IMR-90 (cell line): Measurements from ENCODE around the gene RASSF5. TPM values are rescaled to one million over a fixed set of nuclear protein-coding genes. Genes with fewer than 3 reads are reported as not detected.

Experiments
- ATAC-seq: fragments of 200-7000 bp; cut with Tn5 transposase; 2 replicates; pipeline ENCODE4 v1.9.1; 2020; ENCODE audit warnings: low read depth, mild to moderate bottlenecking, moderate library complexity
- BruUV-seq: library from RNA; stranded (reverse); fragments of 400-500 nt; replicated peaks from 2 replicates; lab custom pipeline; 2021; lab: Mats Ljungman, UMichigan
- CTCF ChIA-PET: fragments of 300-600 bp; formaldehyde crosslinking; extraction: SDS; loops from one replicate; lab custom pipeline; 2021; ENCODE audit warnings: antibody characterized with exemption; lab: Yijun Ruan, JAX
- POLR2A ChIA-PET: fragments of 300-600 bp; sonication (Branson Sonifier 250); formaldehyde crosslinking; loops from one replicate; lab custom pipeline; 2022; ENCODE audit warnings: antibody characterized with exemption; ENCODE audit not compliant: unreplicated experiment; lab: Charles Lee
- DNase-seq: peaks from one replicate; pipeline ENCODE4 v3.0.0; 2013
- H2AFZ ChIP-seq: replicated peaks from 2 replicates; pipeline ENCODE3; 2013; ENCODE audit warnings: low read length, mild to moderate bottlenecking; ENCODE audit not compliant: poor library complexity
- H2AK5ac ChIP-seq: 2 replicates; pipeline ENCODE4 v1.6.1; 2013; ENCODE audit warnings: low read depth, low read length, inconsistent platforms
- H2AK9ac ChIP-seq: replicated peaks from 2 replicates; pipeline ENCODE3; 2013; ENCODE audit warnings: mild to moderate bottlenecking, low read depth, low read length, moderate library complexity; ENCODE audit not compliant: poor library complexity
- H2BK120ac ChIP-seq: 2 replicates; pipeline ENCODE4 v1.6.1; 2013; ENCODE audit warnings: low read depth, low read length, inconsistent platforms
- H2BK15ac ChIP-seq: 3 replicates; pipeline ENCODE4 v1.6.1; 2013; ENCODE audit warnings: low read depth, low read length, inconsistent platforms
- H2BK20ac ChIP-seq: 2 replicates; pipeline ENCODE4 v1.6.1; 2013; ENCODE audit warnings: low read depth, mild to moderate bottlenecking, inconsistent platforms, low read length, moderate library complexity
- H2BK5ac ChIP-seq: 2 replicates; pipeline ENCODE4 v1.6.1; 2013; ENCODE audit warnings: mild to moderate bottlenecking, low read depth, low read length, inconsistent platforms; ENCODE audit not compliant: poor library complexity, severe bottlenecking
- H3K14ac ChIP-seq: replicated peaks from 2 replicates; pipeline ENCODE4 v1.6.1; 2013; ENCODE audit warnings: low read depth, low read length, inconsistent platforms
- H3K18ac ChIP-seq: 2 replicates; pipeline ENCODE4 v1.6.1; 2013; ENCODE audit warnings: low read depth, low read length, control low read depth
- H3K23ac ChIP-seq: 2 replicates; pipeline ENCODE4 v1.6.1; 2013; ENCODE audit warnings: low read depth, low read length, inconsistent platforms
- H3K27ac ChIP-seq: 2 replicates; pipeline ENCODE4 v1.5.1; 2013; ENCODE audit warnings: mild to moderate bottlenecking, control low read depth, low read length; ENCODE audit not compliant: insufficient read depth
- H3K27me3 ChIP-seq: 2 replicates; pipeline ENCODE4 v1.6.1; 2013; ENCODE audit warnings: low read length; ENCODE audit not compliant: control insufficient read depth, insufficient read depth
- H3K36me3 ChIP-seq: 2 replicates; pipeline ENCODE4 v1.6.1; 2013; ENCODE audit warnings: low read length, mixed read lengths; ENCODE audit not compliant: control insufficient read depth, insufficient read depth
- H3K4ac ChIP-seq: 2 replicates; pipeline ENCODE4 v1.6.1; 2013; ENCODE audit warnings: low read depth, low read length, inconsistent platforms
- H3K4me1 ChIP-seq: 2 replicates; pipeline ENCODE4 v1.6.1; 2013; ENCODE audit warnings: low read length, mixed read lengths; ENCODE audit not compliant: control insufficient read depth, insufficient read depth
- H3K4me2 ChIP-seq: 2 replicates; pipeline ENCODE4 v1.6.1; 2013; ENCODE audit warnings: low read depth, mild to moderate bottlenecking, control low read depth, low read length, moderate library complexity
- H3K4me3 ChIP-seq: 2 replicates; pipeline ENCODE4 v1.5.1; 2013; ENCODE audit warnings: low read depth, mild to moderate bottlenecking, control low read depth, low read length, moderate library complexity; ENCODE audit not compliant: insufficient read depth
- H3K56ac ChIP-seq: 2 replicates; pipeline ENCODE4 v1.6.1; 2013; ENCODE audit warnings: low read length, inconsistent platforms; ENCODE audit not compliant: insufficient read depth; ENCODE audit errors: extremely low read depth
- H3K79me1 ChIP-seq, 2 experiments: 2 replicates each; pipeline ENCODE4 v1.6.1; 2013; ENCODE audit warnings: low read length in 2 of 2, inconsistent platforms in 1 of 2, low read depth in 1 of 2
- H3K9ac ChIP-seq: 2 replicates; pipeline ENCODE4 v1.6.1; 2013; ENCODE audit warnings: low read depth, low read length, control low read depth
- H3K9me1 ChIP-seq: 2 replicates; pipeline ENCODE4 v1.6.1; 2013; ENCODE audit warnings: low read length, inconsistent platforms; ENCODE audit not compliant: insufficient read depth
- H3K9me3 ChIP-seq: 2 replicates; pipeline ENCODE4 v1.6.1; 2013; ENCODE audit warnings: low read length; ENCODE audit not compliant: control insufficient read depth, insufficient read depth
- H4K20me1 ChIP-seq: 2 replicates; pipeline ENCODE4 v1.6.1; 2013; ENCODE audit warnings: low read length, inconsistent platforms; ENCODE audit not compliant: insufficient read depth
- H4K5ac ChIP-seq: 2 replicates; pipeline ENCODE4 v1.6.1; 2013; ENCODE audit warnings: mild to moderate bottlenecking, low read depth, low read length, control low read depth
- H4K8ac ChIP-seq, 2 experiments: 2 replicates each; pipeline ENCODE4 v1.6.1; 2013; ENCODE audit warnings: low read depth in 2 of 2, low read length in 2 of 2, control low read depth in 1 of 2, inconsistent platforms in 1 of 2
- H4K91ac ChIP-seq: 2 replicates; pipeline ENCODE4 v1.6.1; 2013; ENCODE audit warnings: low read depth, low read length, inconsistent platforms; ENCODE audit not compliant: insufficient read depth
- CEBPB ChIP-seq: IDR thresholded peaks from 2 replicates; pipeline ENCODE4 v1.6.1; 2012; ENCODE audit warnings: low read depth, low read length, improper control_type of control experiment
- CHD1 ChIP-seq: IDR thresholded peaks from 2 replicates; pipeline ENCODE4 v1.6.1; 2012; ENCODE audit warnings: low read depth, low read length, improper control_type of control experiment
- CTCF ChIP-seq: conservative IDR thresholded peaks from 2 replicates; pipeline ENCODE4 v1.5.1; 2012; ENCODE audit warnings: mild to moderate bottlenecking, low read depth, low read length, improper control_type of control experiment
- ELK1 ChIP-seq: fragments of 150-350 bp; IDR thresholded peaks from 2 replicates; pipeline ENCODE4 v1.6.1; 2016; ENCODE audit warnings: low read depth, mild to moderate bottlenecking, low read length, moderate library complexity, borderline replicate concordance
- FOS ChIP-seq: fragments of 150-350 bp; IDR thresholded peaks from 2 replicates; pipeline ENCODE4 v1.6.1; 2016; ENCODE audit warnings: low read depth, low read length
- MAFK ChIP-seq: IDR thresholded peaks from 2 replicates; pipeline ENCODE4 v1.6.1; 2012; ENCODE audit warnings: low read depth, low read length, improper control_type of control experiment
- MAZ ChIP-seq: IDR thresholded peaks from 2 replicates; pipeline ENCODE4 v1.6.1; 2012; ENCODE audit warnings: low read depth, mild to moderate bottlenecking, low read length, improper control_type of control experiment, moderate library complexity, borderline replicate concordance
- MXI1 ChIP-seq: IDR thresholded peaks from 2 replicates; pipeline ENCODE4 v1.6.1; 2012; ENCODE audit warnings: low read depth, mild to moderate bottlenecking, low read length, moderate library complexity, borderline replicate concordance
- NFE2L2 ChIP-seq: fragments of 150-350 bp; IDR thresholded peaks from 2 replicates; pipeline ENCODE4 v1.6.1; 2016; ENCODE audit warnings: low read depth, mild to moderate bottlenecking, low read length
- POLR2A ChIP-seq: IDR thresholded peaks from 2 replicates; pipeline ENCODE4 v1.6.1; 2012; ENCODE audit warnings: mild to moderate bottlenecking, low read depth, low read length
- RAD21 ChIP-seq: IDR thresholded peaks from 2 replicates; pipeline ENCODE4 v1.6.1; 2012; ENCODE audit warnings: low read length, improper control_type of control experiment
- RFX5 ChIP-seq: IDR thresholded peaks from 2 replicates; pipeline ENCODE4 v1.8.0; 2012; ENCODE audit warnings: low read depth, mild to moderate bottlenecking, low read length, moderate library complexity
- SMC3 ChIP-seq: fragments of 150-350 bp; IDR thresholded peaks from 2 replicates; pipeline ENCODE4 v1.6.1; 2016; ENCODE audit warnings: low read depth, mild to moderate bottlenecking, antibody characterized with exemption, low read length, moderate library complexity
- USF2 ChIP-seq: fragments of 150-350 bp; IDR thresholded peaks from 2 replicates; pipeline ENCODE4 v1.6.1; 2017; ENCODE audit warnings: mild to moderate bottlenecking, antibody characterized with exemption, low read length, low read depth
- WGBS, 2 experiments: methylation state at CpG; one replicate each; pipeline versions ENCODE4 v1.1.5 to v1.1.7; 2013; ENCODE audit warnings: missing lambda C conversion rate in 2 of 2; ENCODE audit not compliant: insufficient read length in 1 of 2; ENCODE audit errors: extremely low coverage in 2 of 2; 5-methylcytosine and 5-hydroxymethylcytosine counted together
- dilution Hi-C: fragments of 300-500 bp; cut with HindIII; formaldehyde crosslinking; loops from one replicate; pipeline ENCODE4 v1.14.3; 2018; ENCODE audit warnings: low sequenced_read_pairs; ENCODE audit not compliant: unreplicated experiment
- in situ Hi-C: fragments of 300-500 bp; cut with MboI; formaldehyde crosslinking; loops from 3 replicates; pipeline ENCODE4 v1.14.3; 2019; ENCODE audit warnings: low sequenced_read_pairs, inconsistent platforms, mixed read lengths
- intact Hi-C: fragments of 100-400 bp; cut with micrococcal nuclease; formaldehyde crosslinking; loops from 2 replicates; pipeline ENCODE4 v1.10.0; 2022
- polyA plus RNA-seq, 3 experiments: library from polyadenylated mRNA; depleted of rRNA; stranded (reverse); fragments of >200 nt; gene quantifications; 2 replicates each; pipeline ENCODE4 v1.2.3, GENCODE V29; 2012; ENCODE audit warnings: low replicate concordance in 1 of 3
- total RNA-seq: library from RNA; depleted of rRNA; stranded (reverse); fragments of >200 nt; gene quantifications from 2 replicates; pipeline ENCODE4 v1.2.3, GENCODE V29; 2012

RASSF5 gene
- total and polyA plus RNA-seq, 2 of the 4 experiments (the other 2 are of a cell fraction), result 0.18 to 1.1 TPM

GRCh38 chr1:206573319-206573718, 66.0 kb downstream of the RASSF5 start:
- peaks cover 1% of the 10 kb centered on the region; the same call in 1 of the 2 replicates for H3K4me1 ChIP-seq
- H2BK15ac ChIP-seq, result no peak overlapping the region
- no peak overlapping the region for H2AFZ ChIP-seq
- no peaks in the 10 kb centered on the region for H3K36me3 ChIP-seq
- in situ Hi-C loops, result no loop called here
- H3K27ac ChIP-seq, result no peak overlapping the region
- no peaks in the 10 kb centered on the region for H3K9me3 ChIP-seq
- H3K79me1 ChIP-seq, result no peaks in the 10 kb centered on the region
- H2BK120ac ChIP-seq, result no peak overlapping the region
- POLR2A ChIA-PET, result interaction anchor here (0.6 kb wide), 1 partner anchor 392 kb away, joined by 4 read pairs; no protein-coding TSS in a partner anchor
- 0 out of 2 replicates have a peak, but pooled peaks cover 5% of the 10 kb centered on the region for H3K9me1 ChIP-seq
- ATAC-seq (no peak), DNase-seq (no peak)
- no peak overlapping the region for H2AK9ac ChIP-seq
- H2BK20ac ChIP-seq, result no peak overlapping the region
- peaks cover 3% of the 10 kb centered on the region; the same call in 1 of the 2 replicates for H4K20me1 ChIP-seq
- no peak overlapping the region for H3K4ac ChIP-seq
- dilution Hi-C loops, result no loop called here
- WGBS, 2 experiments, result 100% methylated on average over 1 of the region's 4 CpGs; no CpG with 5 or more reads in 1 of the 2 experiments
- no peak overlapping the region for H4K8ac ChIP-seq
- no TSS peak for BruUV-seq
- no peak overlapping the region for H4K91ac ChIP-seq
- no peaks in the 10 kb centered on the region; the same call in 1 of the 2 replicates for H3K27me3 ChIP-seq
- no peak overlapping the region for H2BK5ac ChIP-seq
- no peak for TF ChIP-seq CHD1
- TF ChIP-seq CEBPB, result no peak
- no peak for TF ChIP-seq POLR2A
- no peak for TF ChIP-seq FOS
- no peak for TF ChIP-seq MAFK
- TF ChIP-seq RAD21, result no peak
- TF ChIP-seq CTCF, result no peak
- TF ChIP-seq MXI1, result no peak
- TF ChIP-seq MAZ, result no peak
- TF ChIP-seq NFE2L2, result no peak
- no peak for TF ChIP-seq USF2
- no peak for TF ChIP-seq ELK1
- TF ChIP-seq RFX5, result no peak
- TF ChIP-seq SMC3, result no peak
- H3K18ac ChIP-seq, result no peak overlapping the region
- no peak overlapping the region for H3K14ac ChIP-seq
- CTCF ChIA-PET, result interaction anchor here (0.9 to 1.0 kb wide), 2 partner anchors 13 to 83 kb away, joined by 3 read pairs; no protein-coding TSS in a partner anchor
- no peak overlapping the region for H3K4me2 ChIP-seq
- no peak overlapping the region for H3K56ac ChIP-seq
- H2AK5ac ChIP-seq, result no peak overlapping the region
- intact Hi-C loops, result no loop called here
- no peak overlapping the region for H4K5ac ChIP-seq
- H3K23ac ChIP-seq, result no peak overlapping the region
- H3K9ac ChIP-seq, result no peak overlapping the region
- no peak overlapping the region for H3K4me3 ChIP-seq
